A673 (cell line): Measurements from ENCODE around the gene OR4D9. TPM values are rescaled to one million over a fixed set of nuclear protein-coding genes. Genes with fewer than 3 reads are reported as not detected.

Experiments used
- Bru-seq: library from RNA; stranded (reverse); fragments of 400-500 nt; gene quantifications from one replicate; lab custom pipeline; 2021; lab: Mats Ljungman, UMichigan
- BruChase-seq, 2 experiments: library from RNA; stranded (reverse); fragments of 400-500 nt; gene quantifications; one replicate each; lab custom pipeline; 2021; lab: Mats Ljungman, UMichigan
- BruUV-seq: library from RNA; stranded (reverse); fragments of 400-500 nt; replicated peaks from 2 replicates; lab custom pipeline; 2021; lab: Mats Ljungman, UMichigan
- CTCF ChIA-PET: fragments of 300-600 bp; sonication (Branson Sonifier 250); formaldehyde crosslinking; loops from one replicate; lab custom pipeline; 2022; ENCODE audit warnings: antibody characterized with exemption; lab: Charles Lee
- POLR2A ChIA-PET: fragments of 300-600 bp; sonication (Branson Sonifier 250); formaldehyde crosslinking; loops from one replicate; lab custom pipeline; 2022; ENCODE audit warnings: antibody characterized with exemption; ENCODE audit not compliant: low non-redundant PET; lab: Charles Lee
- DNase-seq: peaks from one replicate; pipeline ENCODE4 v3.0.0-alpha.2; 2015; ENCODE audit warnings: low spot score
- H3K27ac ChIP-seq: fragments of 200-600 bp; sonication (generic); 2 replicates; pipeline ENCODE4 v1.5.1; 2016; ENCODE audit warnings: mixed run types, low read depth, mild to moderate bottlenecking, mixed read lengths, antibody characterized with exemption, low read length; ENCODE audit not compliant: poor library complexity, severe bottlenecking
- H3K27me3 ChIP-seq: fragments of 200-600 bp; sonication (generic); replicated peaks from 2 replicates; pipeline ENCODE4 v1.6.1; 2017; ENCODE audit warnings: mixed run types, low read depth, mild to moderate bottlenecking, mixed read lengths, antibody characterized with exemption, low read length; ENCODE audit not compliant: insufficient read depth, poor library complexity
- H3K36me3 ChIP-seq: fragments of 200-600 bp; sonication (generic); 2 replicates; pipeline ENCODE4 v1.6.1; 2016; ENCODE audit warnings: mixed run types, mild to moderate bottlenecking, mixed read lengths, antibody characterized with exemption, low read length; ENCODE audit not compliant: insufficient read depth, poor library complexity, severe bottlenecking
- H3K4me1 ChIP-seq: fragments of 200-600 bp; sonication (generic); 2 replicates; pipeline ENCODE4 v1.6.1; 2017; ENCODE audit warnings: mixed run types, mild to moderate bottlenecking, mixed read lengths, antibody characterized with exemption, low read length; ENCODE audit not compliant: insufficient read depth, poor library complexity, severe bottlenecking
- H3K4me3 ChIP-seq: fragments of 200-600 bp; sonication (generic); 2 replicates; pipeline ENCODE4 v1.5.1; 2016; ENCODE audit warnings: low read depth, mixed run types, mild to moderate bottlenecking, mixed read lengths, low read length; ENCODE audit not compliant: poor library complexity, severe bottlenecking
- H3K9me3 ChIP-seq: fragments of 200-600 bp; sonication (generic); 2 replicates; pipeline ENCODE4 v1.6.1; 2016; ENCODE audit warnings: mixed run types, low read depth, mild to moderate bottlenecking, mixed read lengths, antibody characterized with exemption, low read length; ENCODE audit not compliant: poor library complexity, severe bottlenecking
- EZH2 ChIP-seq: fragments of 200-600 bp; sonication (generic); IDR thresholded peaks from 2 replicates; pipeline ENCODE4 v1.6.1; 2017; ENCODE audit warnings: borderline replicate concordance, low read depth, mild to moderate bottlenecking, mixed read lengths, antibody characterized with exemption, low read length; ENCODE audit not compliant: poor library complexity, severe bottlenecking
- intact Hi-C: fragments of 100-400 bp; cut with micrococcal nuclease; formaldehyde crosslinking; loops from one replicate; pipeline ENCODE4 v1.10.0; 2022; ENCODE audit not compliant: unreplicated experiment
- long read RNA-seq: library from polyadenylated mRNA; stranded (forward); transcript quantifications from one replicate; pipeline ENCODE4 v2.0.0, GENCODE V29; 2022
- total RNA-seq: library from RNA; stranded (reverse); gene quantifications from 2 replicates; pipeline ENCODE4 v1.2.3, GENCODE V29; 2021
- TF ChIP-seq, protein P1 (sequence below): fragments of 300-800, 200-600 bp; sonication (generic); conservative IDR thresholded peaks from 2 replicates; pipeline ENCODE4 v1.5.1; 2017; ENCODE audit warnings: low read depth, mild to moderate bottlenecking, antibody characterized with exemption, low read length, moderate library complexity, mixed read lengths

Gene OR4D9
- not detected in 2 replicates for total RNA-seq
- not detected for Bru-seq, nascent RNA
- BruChase-seq, experiment 1, labeled RNA remaining after a 2-hour chase: not detected
- BruChase-seq, experiment 2, labeled RNA remaining after a 6-hour chase: not detected
- long read RNA-seq: 0 reads

DNA sequence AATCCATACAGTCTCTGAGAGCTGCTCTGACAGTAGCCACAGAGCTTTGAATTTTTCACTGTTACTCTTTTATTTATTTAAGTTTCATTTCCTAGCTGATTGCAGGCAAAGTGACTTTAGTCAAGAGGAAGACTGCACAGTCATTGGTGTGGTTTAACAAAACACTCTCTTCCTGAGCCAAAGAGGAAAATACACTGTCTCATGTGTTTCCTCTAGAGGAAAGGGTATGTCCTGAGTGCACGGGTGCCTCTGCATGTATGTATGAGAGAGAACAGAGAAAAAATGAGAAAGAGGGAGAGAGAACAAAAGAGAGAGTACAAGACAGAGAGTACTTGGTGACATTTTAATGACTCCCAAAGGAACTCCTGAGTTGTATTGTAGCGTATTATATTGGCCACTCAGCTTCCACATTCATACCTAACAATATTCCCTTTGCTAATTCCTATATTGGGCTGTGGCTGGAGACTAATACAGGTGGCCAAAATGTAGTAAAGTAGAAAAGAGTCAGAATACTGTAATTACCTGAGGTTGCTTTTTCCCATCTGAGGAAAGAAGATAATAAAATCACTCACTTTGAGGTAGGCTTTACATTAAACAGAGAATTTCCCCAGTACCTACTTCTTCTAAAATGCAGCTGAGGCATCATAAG is at the start of gene OR4D9:
TSS of gene OR4D9 (plus strand) at position 599 of the 649 bp plus-strand sequence. CDS start 3,374 bp downstream, outside the sequence.
- CTCF ChIA-PET: no interaction called here
- peak; percentile 7 for DNase-seq
- POLR2A ChIA-PET: interaction anchor here (0.6 kb wide), 1 partner anchor 79 kb away, joined by 4 read pairs; no protein-coding TSS in a partner anchor
- H3K36me3 ChIP-seq: no peaks in the 10 kb centered on the region
- H3K4me3 ChIP-seq: no peak within 1 kb of the TSS
- H3K27ac ChIP-seq: no peak within 1 kb of the TSS
- H3K9me3 ChIP-seq: no peaks in the 10 kb centered on the region
- no TSS peak for BruUV-seq
- no peak for TF ChIP-seq EZH2
- TF ChIP-seq, protein P1, sequence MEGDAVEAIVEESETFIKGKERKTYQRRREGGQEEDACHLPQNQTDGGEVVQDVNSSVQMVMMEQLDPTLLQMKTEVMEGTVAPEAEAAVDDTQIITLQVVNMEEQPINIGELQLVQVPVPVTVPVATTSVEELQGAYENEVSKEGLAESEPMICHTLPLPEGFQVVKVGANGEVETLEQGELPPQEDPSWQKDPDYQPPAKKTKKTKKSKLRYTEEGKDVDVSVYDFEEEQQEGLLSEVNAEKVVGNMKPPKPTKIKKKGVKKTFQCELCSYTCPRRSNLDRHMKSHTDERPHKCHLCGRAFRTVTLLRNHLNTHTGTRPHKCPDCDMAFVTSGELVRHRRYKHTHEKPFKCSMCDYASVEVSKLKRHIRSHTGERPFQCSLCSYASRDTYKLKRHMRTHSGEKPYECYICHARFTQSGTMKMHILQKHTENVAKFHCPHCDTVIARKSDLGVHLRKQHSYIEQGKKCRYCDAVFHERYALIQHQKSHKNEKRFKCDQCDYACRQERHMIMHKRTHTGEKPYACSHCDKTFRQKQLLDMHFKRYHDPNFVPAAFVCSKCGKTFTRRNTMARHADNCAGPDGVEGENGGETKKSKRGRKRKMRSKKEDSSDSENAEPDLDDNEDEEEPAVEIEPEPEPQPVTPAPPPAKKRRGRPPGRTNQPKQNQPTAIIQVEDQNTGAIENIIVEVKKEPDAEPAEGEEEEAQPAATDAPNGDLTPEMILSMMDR: no peak
- no peaks in the 10 kb centered on the region for H3K4me1 ChIP-seq
- intact Hi-C loops: no loop called here
- no peaks in the 10 kb centered on the region for H3K27me3 ChIP-seq

DNA sequence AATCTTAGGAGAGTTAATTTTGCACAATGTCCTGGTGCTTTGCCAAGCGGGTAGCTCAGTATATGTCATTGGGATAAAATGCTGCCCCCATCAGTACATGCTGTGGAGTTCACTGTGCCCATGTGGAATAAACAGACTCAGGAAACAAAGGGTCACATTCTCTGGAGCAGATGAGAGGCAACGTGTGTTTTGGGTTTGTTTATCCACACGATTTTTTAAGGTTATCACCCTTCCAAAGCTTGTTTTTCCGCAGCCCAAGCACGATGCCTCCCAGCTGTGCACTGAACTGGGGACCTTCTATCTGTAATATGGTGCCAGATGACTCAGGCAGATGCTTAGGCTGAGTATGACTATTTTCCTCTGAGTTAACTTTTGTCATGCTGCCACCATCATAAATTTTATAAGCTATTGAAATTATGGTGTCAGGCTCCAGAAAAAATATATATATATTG is 48.1 kb upstream of the OR4D9 start:
- Histone ChIP-seq H3K27ac (no peak overlapping the region), H3K9me3 (no peaks in the 10 kb centered on the region), H3K27me3 (no peaks in the 10 kb centered on the region), H3K36me3 (no peaks in the 10 kb centered on the region), H3K4me3 (no peak overlapping the region), H3K4me1 (no peaks in the 10 kb centered on the region)
- POLR2A ChIA-PET: no interaction called here
- no TSS peak for BruUV-seq
- no peak for TF ChIP-seq EZH2
- TF ChIP-seq, protein P1: 0 out of 2 replicates have a peak, but pooled peaks have one; percentile 31
- CTCF ChIA-PET: no interaction called here
- intact Hi-C loops: no loop called here
- peak; percentile 26 for DNase-seq

DNA sequence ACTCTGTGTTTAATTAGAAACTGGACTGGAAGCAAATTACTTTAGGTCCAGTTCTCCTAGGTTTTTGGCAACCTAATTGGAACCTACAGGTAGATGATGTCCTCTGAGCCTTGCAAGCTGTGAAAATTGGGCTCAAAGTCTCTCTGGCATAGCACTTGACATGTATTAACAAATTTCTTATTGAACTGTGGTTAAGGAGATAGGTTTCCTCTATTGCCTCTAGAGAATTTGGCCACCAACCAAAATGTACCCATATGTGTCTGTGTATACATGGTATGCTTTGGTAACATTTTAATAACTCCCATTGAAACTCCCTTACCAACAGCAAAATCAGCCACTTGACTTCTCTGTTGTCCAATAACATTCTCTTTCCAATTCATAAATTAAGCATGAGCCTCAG is 38.3 kb upstream of the OR4D9 start, which contains the start of gene OR4D10:
TSS of gene OR4D10 (plus strand) at position 301 of the 400 bp plus-strand sequence. CDS start 4,115 bp downstream, outside the sequence.
- CTCF ChIA-PET: no interaction called here
- Histone ChIP-seq H3K36me3 (no peaks in the 10 kb centered on the region), H3K4me1 (no peaks in the 10 kb centered on the region), H3K4me3 (no peak within 1 kb of the TSS), H3K9me3 (no peaks in the 10 kb centered on the region), H3K27me3 (peaks cover 18% of the 10 kb centered on the region), H3K27ac (no peak within 1 kb of the TSS)
- intact Hi-C loops: no loop called here
- POLR2A ChIA-PET: no interaction called here
- no peak for DNase-seq
- TF ChIP-seq, protein P1: no peak
- no peak for TF ChIP-seq EZH2
- no TSS peak for BruUV-seq
